GM04503 (cell line): ENCODE results near the gene PLPP1.

Source experiments
- DNase-seq: peaks from one replicate; pipeline ENCODE4 v3.0.0-alpha.2; 2012; ENCODE audit warnings: low read depth

The PLPP1 gene

DNA sequence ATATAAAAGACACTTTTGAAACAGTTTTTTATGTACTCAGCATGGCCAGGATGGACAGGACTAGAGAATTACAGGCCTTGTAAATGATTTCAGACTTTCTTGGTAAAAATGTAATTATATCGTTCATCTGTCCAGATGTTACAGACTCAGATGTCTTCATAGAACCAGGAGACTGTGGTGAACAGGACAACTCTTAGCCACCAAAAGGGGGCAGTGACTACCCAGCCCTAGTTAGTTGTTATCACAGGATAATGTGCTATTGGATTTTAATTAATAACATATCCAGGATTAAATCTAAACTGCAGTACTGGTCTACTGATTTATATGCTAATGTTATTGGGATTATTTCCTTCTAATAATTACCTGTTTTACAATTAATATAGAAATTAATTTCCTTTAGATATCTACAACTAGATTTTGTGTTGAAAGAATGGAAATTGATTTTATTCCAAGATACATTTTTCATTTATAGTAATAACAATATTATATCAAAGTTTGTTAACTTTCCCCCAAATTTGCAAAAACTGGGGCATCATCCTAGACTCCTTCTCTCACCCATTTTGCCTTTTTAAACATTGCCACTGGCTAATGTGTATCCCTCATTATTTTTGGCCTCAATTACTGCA, 127.6 kb downstream of the PLPP1 start:
- no peak for DNase-seq

DNA sequence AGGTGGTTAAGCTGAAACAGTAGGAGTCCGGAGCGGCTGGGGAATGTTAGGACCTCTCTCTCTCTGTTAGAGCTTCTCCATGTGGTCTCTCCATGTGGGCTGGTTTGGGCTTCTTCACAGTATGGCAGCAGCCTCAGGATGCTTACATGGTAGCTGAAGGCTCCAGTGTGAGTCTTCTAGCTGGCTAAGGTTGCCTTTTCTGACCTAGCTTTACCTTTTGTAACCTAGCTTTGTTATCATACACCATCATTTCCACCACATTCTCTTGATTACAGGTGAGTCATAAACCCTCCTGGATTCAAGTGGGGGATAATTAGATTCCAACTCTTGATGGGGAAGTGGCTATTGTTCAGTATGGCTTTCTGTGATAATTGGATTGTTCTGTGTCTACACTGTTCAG, 128.5 kb downstream of the PLPP1 start:
- DNase-seq, result no peak

DNA sequence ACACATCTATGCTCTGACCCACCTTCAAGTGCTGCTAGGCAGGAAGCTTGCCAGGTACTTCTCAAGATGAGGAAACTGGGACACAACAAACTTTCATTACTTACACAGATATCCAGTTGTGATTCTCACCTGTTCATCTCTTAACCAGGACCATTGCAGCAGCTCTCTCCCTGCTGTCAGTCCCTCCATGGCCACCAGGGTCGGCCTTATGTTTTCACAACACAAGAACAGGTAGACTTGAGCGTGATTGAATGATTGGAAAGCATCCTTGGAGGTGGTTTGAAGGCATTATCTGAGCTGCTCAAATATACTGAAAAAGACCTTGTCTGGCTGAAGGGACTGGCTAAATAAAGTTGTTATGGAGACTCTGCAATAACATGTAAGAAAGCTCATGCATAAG, 132.6 kb downstream of the PLPP1 start:
- DNase-seq, result no peak

DNA sequence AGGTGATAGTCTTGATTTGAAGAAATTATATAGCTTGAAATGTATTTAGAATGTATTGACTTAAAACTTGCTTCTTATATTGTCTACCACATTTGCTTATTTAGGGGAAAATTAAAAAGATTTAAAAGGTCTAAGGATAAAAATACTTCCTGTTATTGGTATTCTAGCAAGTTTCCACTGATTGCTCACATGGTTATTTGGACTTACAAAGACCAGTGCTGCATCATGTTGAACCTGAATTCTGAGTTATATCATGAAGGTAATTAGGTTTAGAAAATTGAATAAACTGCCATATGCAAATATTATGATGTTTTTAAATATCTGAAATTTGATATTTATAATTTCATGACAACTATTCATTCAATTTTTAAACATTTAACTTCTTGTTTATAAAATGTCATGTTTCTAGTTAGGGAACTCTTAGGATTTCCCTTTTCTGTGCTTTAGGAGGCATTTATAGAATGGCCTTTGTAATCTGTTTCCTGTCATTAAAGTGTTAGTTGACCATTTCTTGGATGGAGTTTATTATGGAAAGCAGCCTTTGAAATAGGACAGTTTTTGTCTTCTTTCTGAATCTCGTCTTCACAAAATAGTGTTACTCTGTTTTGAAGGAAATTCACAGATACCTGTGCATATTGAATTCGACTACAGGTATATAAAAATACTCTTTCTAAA, 141.1 kb downstream of the PLPP1 start:
- no peak for DNase-seq

DNA sequence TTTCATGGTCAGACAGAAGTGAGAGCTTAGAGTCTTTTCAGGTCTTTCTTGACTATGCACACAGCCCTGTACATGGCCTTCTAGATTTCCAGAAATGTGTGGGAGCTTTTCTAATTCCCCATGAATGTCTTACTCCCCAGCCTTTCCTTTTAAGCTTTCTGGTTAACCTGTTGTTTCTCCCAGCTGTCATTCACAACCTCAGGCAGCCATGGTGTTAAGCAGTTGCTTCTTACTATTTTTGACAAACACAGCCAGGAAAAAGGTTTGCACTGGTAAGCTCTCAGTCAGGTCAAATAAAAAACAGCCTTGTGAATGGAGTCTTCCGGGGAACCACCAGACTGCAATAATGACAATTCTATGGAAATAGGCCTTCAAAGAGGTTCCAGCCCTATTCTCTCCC, 142.1 kb downstream of the PLPP1 start:
- DNase-seq, result no peak

DNA sequence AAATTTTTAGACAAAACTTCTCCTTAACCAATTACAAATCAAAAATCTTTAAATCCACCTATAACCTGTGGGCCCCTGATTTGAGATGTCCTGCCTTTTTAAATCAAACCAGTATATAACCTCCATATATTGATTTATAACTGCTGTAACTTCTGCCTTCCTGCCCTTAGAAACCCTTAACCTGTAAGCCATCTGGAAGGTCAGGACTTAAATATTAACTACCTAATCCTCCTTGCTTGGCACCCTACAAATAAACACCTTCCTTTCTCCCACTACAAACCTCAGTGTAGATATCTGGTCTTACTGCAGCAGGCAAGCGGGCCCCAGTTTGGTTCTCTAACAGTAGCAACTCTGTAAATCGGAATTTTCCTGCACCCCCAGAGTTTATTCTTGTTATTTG, 143.1 kb downstream of the PLPP1 start:
- DNase-seq, result no peak

DNA sequence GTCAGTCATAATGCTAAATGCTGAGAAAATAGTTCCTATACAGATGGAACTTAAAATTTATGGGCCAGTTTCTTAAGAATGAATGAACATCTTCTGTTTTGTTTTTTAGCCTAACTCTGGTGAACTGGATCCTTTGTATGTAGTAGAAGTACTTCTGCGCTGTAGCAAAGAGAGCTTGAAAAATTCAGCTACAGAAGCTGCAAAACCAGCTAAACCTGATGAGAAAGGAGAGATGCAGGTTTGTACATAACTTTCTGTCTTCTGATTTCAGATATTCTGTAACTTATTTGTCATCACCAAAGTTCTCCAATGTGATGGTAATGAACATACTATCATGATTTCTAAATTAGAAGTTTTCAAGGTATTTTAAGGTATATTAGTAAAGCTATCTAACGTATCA, 146.9 kb downstream of the PLPP1 start:
- DNase-seq, result no peak

DNA sequence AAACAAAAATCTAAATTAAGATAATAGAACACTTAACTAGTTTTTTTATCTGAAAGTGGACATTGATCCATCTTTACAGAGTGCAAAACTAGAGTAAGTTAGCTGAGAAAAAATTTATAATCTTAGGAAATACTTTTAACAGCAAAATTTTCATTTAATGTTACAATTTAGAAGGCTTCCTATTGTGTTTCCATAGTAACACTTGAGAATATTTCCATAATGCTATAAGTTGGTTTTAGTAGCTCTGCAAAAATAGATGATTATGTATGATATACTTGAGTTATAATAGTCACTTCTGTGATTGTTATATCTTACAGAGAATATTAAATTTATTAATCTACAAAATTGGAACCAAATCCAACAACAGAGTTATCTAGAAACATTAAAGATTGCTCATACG, 148.4 kb downstream of the PLPP1 start:
- DNase-seq, result no peak

DNA sequence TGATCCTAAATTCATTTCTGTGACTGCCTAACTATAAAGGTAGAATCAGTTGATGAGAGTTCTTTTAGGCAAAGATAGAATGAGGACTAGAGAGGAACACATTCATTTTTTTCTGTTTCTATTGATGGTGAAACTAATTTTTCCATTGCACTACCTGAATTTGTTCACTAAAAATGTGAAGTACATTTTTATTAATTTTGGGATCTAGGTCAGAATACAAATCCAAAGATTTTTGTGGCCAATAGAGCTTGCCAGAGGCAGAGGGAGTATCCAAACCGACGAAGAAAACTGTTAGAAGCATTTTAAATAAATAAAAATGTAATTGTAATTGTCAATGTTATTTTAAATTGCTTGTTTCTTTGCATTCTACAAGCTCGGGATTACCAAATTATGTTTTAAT, 148.9 kb downstream of the PLPP1 start:
- DNase-seq, result no peak

DNA sequence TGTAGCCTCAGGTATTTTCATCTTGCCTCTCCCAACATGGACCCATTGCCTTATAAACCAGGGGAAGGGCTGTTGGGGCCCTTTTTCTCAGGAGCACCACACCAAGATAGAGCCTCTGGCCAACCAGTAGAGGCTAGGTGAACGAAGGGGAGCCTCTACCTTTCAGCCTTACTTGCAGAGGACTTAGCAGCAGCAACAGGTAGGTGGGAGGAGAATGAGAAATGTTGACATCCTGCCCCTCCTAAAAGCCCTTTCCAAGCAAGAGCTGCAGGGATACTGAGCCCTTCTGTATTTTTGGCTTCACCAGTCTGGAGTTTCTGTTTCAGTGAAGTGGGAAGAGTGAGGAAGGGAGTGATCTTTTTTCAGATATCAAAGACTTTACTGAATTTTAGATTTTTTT, 149.5 kb downstream of the PLPP1 start:
- DNase-seq, result no peak

DNA sequence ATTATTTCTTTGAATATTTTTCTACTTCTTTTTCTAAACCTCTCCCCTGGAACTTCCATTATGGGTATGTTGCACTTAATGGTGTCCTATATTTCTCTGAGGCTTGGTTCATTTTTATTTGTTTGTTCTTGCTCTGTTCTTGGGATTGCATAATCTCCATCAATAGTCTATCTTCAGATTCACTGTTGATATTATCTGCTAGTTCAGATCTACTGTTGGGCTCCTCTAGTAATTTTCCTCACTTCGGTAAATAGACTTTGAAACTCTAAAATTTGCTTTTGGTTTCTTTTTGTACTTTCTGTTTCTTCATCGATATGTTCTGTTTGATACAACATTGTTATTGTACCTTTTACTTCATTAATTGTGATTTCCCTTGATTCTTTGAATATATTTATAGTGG, 150.7 kb downstream of the PLPP1 start:
- DNase-seq, result no peak

DNA sequence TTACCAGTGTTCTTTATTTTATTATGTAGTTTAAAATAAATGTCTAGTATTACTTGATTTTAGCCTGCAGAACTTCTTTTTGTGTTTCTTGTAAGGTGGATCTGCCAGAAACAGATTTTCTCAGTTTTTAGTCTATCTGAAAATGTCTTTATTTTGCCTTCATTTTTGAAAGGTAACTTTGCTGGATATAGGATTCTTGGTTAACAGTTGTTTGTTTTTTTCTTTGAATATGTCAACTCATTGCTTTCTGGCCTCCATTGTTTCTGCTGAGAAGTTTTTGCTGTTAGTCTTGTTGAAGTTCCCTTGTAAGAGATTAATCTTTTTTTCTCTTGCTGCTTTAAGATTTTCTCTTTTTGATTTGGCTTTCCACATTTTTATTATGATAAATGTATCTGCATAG, 151.5 kb downstream of the PLPP1 start:
- no peak for DNase-seq

DNA sequence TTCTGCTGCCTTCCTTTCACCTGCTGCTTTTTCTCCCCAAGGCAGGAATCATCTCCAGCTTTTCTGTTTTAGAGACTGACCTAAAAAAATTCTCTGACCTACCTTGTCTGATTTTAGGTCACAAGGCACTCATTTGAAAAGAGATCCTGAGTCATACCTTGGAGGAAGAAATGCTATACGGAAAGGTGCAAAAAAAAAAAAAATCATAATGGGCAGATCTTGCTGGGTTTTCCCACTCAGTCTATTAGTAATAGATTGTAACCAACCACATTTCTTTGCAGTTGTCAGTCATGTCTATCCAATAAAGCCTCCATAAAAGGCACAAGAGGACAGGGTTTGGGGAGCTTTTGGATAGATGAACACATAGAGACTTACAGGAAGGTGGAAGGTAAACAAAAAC, 157.0 kb downstream of the PLPP1 start:
- DNase-seq, result no peak
